Suppressor macrophage (primary cell): Measurements from ENCODE around the gene CREG1.
"Not testable (repeated sequence)": the region's sequence is repeated elsewhere in the genome, so short reads cannot be mapped to it uniquely, and the experiment has no call there.

Source experiments
- DNase-seq, 4 experiments: peaks; one replicate each; pipeline ENCODE4 v3.0.0-alpha.2; 2020 to 2022
- total RNA-seq, 17 experiments: gene quantifications; one replicate each; lab custom pipeline; 2026; ENCODE audit warnings: mixed read lengths in 6 of 17, inconsistent platforms in 3 of 17; lab: John Stamatoyannopoulos, UW

The CREG1 gene
- 324 to 864 (median 527) reads per million in 17 experiments for total RNA-seq

DNA sequence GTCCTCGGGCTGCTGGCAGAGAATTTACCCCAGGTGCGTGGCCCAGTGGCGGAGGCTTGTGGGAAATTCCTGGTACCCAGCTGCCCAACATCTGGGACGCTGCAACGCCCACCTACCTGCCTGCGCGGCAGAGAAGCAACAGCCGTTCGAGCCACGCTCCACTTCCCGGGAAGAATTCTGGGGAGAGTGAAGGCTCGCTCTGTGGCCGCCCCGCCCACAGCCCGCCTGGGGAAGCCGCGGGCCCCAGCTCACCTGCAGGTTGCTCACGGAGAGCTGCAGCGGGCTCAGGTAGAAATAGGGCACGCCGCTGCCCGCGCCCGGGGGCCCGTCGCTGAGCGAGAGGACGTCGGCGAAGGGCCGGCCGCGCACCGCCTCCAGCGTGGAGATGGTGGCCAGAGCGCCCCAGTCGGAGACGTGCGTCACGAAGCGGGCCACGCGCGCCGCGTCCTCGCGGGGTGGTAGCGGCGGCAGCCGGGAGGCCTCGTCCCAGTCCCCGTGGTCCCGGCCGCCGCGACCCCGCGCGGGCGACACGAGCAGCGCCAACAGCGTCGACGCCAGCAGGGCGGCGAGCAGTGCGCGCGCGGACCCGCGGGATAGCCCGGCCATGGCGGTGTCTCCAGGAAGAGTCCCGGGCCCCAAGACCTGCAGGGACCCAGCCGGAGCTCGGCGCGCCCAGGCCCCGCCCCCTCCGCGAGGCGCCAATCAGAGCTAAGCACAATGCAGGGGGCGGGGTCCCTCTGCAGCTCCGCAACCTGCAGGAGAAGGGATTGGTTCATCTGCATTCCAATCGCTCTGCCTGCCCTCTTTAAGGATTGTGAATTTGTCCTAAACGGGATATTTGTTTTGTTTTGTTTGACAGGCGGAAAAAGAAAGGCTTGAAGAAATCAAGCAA lies at the start of gene CREG1:
Gene CREG1 (minus strand): TSS at position 627 of the 892 bp plus-strand sequence.
- peak; percentile 95 to 98 (median 98) for DNase-seq

DNA sequence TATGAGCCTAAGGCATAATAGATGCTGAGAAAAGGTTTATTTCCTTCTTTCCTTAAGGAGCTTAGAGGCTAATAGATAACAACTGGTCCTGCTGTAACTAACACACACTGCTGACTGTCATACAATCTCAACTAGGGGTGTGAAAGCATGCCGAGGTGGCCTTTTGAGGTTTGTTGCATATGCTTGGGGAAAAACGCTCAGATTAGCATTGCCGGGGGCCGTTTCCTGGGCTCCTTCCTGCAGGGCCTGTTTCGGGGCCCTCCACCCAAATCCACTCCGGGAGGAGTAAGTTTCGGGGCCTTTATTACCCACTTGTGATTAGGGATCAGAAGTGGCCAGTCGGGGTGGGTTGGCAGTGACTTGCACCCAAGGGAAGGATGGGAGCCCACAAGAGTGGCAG lies 49.3 kb upstream of the CREG1 start:
- no peak for DNase-seq

DNA sequence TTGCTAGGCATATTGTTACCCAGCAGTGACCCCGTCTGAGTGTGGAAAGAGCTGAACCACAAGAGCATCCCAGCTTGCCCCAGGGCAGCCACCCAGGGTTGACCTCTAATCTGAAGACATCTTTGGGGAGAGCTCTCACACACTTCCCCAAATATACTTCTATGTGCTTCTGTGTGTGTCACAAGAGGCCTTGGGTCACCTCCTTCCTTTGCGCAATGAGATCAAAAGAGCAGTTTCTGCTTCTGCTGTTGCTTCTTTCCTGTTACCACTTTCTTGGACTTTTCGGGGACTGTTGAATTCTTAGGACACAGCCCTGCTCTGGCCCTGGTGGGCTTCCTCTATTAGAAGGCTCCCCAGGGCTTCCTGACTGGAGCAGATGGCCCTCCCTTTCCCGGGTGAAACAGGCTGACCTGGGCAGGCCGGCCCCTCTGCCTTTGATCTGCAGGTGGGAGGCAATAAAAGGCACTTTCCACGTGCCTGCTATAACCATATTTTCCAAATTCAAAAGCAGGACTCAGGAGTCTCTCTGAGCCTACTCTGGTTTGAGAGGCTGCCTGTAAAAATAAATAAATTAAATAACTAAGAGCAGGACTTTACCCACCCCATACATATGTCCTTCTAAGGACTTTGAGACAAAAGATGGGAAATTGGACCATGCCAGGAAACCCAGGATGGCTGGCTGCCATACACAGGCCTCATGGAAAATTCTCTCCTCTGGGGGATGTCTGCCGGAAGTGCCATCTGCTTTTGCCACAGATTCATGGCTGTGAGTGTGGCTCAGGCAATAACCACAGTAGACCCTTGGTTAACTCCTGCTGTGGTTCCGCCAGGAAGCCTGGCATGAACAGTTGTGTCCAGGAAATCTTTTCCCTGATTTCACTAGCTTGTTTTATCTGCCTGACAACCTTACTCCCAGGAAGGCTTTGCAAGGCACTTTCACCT lies 48.2 kb upstream of the CREG1 start:
- DNase-seq, result peak; percentile 89 to 97 (median 94)

DNA sequence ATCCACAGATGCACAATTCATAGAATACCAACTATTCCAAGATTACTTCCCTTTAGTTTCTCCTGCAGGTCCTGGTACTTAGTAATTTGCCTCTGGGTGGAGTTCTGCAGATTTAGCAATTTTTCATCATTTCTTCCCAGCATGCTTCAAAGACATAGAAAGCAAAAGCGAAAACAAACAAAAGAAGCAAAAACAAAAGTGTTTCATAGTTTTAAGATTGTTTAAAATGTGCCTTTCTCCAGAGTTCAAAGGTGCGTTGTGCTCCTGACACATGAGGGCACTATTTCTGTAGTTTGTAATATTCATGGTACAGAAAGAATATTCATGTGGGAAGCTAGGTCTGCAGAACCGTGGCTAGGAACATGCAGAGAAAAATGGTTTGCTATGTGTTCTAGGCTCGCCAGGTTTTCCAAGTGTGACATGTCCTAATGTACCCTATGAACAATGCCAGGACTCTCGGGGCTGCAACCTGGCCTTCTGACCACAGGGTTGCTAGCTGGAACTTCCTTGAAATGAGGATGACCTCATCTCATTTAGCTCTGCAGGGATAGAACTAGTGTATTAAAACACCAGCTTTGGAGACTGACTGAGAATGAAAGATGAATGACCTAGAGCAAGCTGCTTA lies 46.5 kb upstream of the CREG1 start:
- DNase-seq, result peak; percentile 67 to 89 (median 77)

DNA sequence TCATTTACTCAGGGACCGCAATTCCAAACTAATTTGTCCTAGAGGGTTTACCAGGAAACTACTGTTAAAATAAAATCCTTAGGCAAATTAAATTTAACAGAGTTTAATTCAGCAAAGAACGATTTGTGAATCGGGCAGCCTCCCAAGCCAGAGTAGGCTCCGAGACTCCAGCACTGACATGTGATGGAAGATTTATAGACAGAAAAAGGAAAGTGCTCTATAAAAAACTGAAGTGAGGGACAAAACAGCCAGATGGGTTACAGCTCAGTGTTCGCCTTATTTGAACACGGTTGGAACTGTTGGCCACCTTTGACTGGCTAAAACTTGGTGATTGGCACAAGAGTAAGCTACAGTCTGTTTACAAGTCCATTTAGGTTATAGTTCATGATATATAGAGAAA lies 41.3 kb upstream of the CREG1 start:
- DNase-seq, result no peak

DNA sequence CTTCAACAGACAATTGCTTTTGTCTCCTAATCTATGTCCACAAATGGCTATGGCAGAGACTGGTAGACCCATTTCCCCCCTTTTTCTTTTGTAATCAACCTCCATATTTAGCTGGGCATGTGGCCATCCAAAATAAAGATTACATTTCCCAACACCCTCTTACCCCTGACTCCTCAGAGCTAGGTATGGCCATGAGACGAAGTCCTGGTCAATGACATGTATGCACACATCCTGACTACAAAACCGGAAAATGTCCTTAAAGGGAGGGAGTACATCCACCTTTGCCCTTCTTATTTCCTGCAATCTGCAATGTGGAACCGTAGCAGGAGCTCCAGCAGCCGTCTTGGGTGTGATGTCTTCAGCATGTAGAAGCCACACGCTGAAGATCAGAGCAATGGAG lies 40.3 kb upstream of the CREG1 start:
- no peak for DNase-seq

DNA sequence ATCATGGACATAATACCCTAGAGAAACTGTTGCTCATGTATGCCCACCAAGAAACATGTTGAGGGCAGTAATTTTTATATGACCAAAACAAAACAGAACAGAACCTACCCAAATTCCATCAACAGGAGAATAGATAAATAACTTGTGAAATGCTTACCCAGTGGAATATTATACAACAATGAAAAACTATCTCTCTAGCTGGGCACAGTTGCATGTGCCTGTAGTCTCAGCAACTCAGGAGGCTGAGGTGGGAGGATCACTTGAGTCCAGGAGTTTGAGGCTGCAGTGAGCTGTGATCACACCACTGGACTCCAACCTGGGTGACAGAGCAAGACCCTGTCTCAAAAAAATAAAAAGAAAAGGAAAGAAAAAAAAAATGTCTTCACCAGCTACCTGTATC lies 38.9 kb upstream of the CREG1 start:
- DNase-seq, result no peak

DNA sequence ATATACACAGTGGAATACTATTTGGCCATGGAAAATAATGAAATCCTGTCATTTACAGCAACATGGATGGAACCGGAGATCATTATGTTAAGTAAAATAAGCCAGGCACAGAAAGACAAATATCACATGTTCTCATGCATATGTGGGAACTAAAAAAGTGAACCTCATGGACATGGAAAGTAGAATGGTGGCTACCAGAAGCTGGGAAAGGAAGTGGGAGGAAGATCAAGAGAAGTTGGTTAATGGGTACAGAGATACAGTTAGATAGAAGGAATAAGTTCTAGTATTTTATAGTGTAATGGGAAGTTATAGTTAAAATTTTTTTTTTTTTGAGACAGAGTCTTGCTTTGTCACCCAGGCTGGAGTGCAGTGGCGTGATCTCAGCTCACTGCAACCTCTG lies 34.8 kb upstream of the CREG1 start:
- peak; percentile 43 to 68 (median 52) for DNase-seq

DNA sequence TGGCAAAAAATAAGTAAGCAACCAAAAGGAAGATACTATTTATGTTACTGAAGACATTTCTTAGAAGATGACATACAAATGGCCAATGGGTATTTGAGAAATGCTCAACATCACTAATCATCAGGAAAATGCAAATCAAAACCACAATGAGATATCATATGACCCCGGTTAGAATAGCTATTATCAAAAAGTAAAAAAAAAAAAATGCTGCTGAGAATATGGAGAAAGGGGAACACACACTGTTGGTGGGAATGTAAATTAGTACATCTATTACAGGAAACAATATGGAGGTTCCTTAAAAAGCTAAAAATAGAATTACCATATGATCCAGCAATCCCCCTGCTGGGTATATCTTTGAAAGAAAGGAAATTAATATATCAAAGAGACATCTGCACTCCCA lies 34.3 kb upstream of the CREG1 start:
- DNase-seq, result peak in 2 of 4 experiments; percentile 56 to 58

DNA sequence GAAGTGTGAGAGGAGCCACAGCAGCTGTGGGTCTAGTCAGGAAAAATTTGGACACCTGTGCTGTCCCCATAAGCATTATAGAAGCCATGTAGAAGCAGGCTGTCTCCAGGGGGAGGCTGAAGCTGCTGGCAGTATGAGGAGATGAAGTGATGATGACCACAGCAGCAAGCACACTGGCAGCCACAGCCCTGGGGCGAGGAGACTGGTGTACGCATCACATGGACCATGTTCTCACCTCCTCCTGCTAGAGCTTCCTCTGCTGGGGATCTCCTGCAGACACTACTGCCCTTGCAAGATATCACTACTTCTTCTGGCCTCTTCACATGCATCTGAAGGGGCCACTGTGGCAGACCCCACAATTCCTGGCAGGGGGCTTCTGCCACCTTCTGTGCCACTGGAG lies 33.8 kb upstream of the CREG1 start:
- DNase-seq, result peak in 2 of 4 experiments; percentile 32 to 53

DNA sequence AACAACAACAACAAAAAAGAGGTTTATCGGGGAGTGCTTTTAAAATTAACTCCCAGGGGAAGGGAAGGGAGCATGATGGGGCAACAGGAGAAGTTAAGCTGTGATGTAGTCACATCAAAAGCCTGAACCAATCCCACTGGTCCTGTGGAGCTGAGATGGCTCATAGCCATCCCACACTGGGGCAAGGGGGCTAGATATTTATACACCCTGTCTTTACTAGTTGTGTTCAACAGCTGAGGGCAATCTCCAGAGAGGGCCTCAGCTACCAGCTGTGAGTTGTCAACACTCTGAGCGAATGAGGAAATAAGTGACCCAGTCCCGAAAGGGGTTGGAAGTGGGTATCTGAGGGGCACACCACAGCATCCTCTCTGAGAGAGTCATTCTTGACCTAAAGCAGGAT lies 31.0 kb upstream of the CREG1 start:
- no peak for DNase-seq

DNA sequence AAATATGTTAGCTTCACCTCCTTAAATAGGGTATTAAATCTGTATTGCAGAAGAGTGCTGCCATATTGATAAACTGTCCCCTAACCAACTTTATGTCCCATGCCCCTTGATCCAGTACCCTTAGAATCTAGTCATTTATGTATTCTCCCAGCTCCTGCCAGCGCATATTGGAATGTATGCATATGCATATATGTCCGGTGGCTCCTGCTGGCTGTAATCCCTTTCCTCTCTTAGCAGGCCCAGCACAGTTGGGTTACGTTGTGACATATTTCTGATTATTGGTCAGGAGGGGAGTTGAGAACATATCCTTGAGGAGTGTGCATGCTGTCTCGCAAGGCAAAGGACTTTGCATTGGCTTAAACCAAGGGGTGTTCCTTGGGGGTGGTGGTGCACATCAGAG lies 29.2 kb upstream of the CREG1 start:
- no peak for DNase-seq

DNA sequence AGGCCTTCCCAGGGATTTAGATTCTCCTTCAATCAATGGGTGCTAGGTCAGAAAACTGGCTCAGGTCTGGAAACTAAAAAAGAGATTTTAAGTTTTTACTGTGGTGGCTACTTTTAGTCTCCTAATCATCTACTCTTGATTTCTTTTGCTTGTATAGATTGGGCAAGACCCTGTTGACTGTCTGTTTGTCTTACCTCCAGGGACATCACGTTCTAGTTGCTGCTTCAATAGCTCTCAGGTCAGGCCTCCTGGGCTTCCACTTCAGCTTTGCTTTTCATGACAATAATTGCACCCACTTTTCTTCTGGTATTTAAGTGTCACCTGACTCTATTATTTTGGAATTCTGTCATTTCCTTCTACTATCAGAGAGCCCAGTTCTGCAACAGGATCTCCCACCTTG lies 28.5 kb upstream of the CREG1 start:
- DNase-seq, result no peak

DNA sequence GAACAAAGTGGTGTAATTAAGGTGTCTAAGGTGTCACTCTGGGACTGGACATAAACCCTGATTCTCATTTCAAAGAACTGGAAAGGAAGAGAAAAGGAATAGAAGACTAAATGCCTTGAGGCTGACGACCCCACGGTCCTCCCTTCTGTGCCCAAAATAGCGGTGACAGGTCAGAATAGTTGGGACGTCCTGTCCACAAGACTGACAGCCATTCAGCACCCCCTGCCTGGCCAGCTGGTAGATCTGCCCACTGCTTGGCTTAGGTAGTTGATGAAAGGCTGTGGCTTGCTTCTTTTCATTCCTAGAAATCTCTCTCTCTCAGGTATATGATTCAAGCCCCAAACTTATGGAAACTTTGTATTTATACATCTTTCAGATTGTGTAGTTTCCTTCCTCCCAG lies 26.4 kb upstream of the CREG1 start:
- no peak for DNase-seq

DNA sequence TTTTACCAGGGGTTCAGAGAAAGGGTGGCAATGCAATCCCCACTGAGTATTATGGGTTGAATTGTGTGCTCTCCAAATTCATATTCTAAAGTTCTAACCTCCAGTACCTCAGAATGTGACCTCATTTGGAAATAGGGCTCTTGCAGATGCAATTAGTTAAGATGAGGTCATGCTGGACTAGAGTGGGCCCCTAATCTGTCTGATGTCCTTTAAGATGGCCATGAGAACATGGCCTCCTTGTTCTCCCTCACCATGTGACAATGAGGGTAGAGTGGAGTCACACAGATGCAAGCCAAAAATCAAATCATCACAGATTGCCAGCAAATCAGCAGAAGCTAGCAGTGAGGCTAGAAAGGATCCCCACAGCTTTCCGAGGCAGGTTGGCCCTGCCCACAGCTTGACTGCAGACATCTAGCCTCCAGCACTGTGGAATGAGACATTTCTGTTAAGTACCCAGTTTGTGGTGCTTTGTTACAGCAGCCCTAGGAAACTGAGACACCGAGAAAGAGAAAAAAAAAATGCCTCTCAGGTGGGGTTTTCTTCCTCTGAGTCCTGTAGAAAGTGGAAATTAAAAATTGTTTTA lies 25.5 kb upstream of the CREG1 start:
- no peak for DNase-seq

DNA sequence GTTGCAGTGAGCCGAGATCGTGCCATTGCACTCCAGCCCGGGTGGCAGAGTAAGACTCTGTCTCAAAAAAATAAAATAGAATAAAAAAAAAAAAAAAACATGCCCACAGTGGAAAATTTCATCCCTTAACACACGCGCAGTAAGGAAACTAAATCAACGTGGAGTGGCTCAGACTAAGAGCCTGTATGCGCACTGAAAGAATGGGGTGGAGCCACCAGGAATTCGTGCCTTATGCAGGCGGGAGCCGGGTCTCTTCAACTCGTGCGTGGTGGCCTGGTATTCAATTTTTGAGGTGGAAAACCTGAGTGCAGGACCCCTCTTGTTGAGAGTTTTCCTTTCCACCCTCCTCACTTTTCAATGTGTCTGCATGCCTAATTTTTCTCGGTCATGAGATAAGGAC lies 22.1 kb upstream of the CREG1 start:
- no peak for DNase-seq

DNA sequence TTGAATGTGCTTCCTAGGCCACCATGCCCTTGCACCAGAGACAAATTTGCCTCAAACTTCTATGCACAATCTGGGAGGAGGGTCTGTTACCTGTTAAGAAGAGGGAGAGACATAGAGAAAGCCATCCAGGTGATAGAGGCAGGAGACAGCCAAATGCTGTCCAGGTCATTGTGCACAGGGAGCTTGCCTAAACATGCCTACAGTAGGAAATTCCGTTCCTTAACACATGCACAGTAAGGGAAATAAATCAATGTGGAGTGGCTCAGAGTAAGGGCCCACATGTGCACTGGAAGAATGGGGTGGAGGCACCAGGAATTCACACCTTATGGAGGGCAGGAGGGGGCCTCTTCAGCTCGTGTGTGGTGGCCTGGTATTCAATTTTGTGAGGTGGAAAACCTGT lies 19.5 kb upstream of the CREG1 start:
- no peak for DNase-seq

DNA sequence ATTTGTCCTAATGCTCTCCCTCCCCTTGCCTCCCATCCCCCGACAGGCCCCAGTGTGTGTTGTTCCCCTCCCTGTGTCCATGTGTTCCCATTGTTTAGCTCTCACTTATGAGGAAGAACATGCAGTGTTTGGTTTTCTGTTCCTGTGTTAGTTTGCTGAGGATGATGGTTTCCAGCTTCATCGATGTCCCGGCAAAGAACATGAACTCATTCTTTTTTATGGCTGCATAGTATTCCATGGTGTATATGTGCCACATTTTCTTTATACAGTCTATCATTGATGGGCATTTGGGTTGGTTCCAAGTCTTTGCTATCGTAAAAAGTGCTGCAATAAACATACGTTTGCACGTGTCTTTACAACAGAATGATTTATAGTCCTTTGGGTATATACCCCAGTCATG lies 17.1 kb upstream of the CREG1 start:
- not testable (repeated sequence) for DNase-seq

DNA sequence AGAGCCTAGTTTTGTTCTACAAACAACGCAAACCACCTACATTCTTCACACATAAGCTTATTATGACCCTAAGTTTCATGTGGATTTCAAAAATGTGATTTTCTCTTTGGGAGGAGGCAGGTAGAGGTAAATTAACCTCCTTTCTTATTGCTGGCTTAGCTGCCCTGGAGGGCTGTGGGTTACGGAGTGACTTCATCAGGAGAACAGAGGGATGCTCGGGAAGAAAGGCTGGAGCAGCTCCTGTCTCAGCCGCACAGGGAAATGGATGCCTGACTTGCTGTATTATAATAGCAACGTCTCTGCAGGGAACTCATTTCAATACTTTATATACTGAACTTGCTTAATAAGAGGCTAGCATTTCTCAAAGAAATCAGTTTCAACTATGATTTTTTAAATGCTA lies 14.1 kb upstream of the CREG1 start:
- no peak for DNase-seq

DNA sequence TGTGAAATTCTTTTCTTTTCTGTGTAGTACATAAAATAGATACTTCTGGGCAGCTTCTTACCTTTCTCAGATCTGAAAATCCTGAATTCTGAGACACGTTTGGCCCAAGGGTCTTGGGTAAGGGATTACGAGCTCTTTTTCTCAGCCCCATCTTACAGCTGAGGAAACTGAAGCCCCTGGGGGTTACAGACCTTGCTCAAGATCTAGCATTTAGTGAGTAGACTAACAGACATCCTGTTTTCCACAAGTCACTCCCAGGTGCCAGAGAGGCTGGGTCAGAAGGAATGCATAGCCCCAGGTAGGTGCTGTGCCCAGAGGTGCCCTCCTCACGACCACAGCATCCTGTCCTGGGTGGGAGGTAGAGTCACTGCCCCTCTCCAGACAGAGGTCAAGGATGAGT lies 13.2 kb upstream of the CREG1 start:
- no peak for DNase-seq

DNA sequence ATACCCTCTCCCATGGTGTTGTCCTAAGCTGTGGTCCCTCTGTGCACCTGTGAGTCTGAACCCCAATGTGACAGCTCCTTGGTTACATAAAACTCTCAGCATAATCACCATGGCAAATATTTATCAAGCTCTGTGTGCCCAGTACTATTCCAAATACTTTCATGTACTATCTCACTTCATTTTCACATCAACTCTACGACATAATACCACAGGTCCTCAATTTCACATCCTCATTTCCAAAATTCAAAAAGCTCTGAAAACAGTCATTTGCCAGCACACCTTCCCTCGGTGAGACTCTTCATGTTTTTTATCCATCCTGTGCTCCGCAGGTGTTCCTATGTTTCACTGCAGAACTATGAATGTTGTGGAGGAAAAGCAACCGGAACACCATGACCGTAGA lies 12.4 kb upstream of the CREG1 start:
- no peak for DNase-seq

DNA sequence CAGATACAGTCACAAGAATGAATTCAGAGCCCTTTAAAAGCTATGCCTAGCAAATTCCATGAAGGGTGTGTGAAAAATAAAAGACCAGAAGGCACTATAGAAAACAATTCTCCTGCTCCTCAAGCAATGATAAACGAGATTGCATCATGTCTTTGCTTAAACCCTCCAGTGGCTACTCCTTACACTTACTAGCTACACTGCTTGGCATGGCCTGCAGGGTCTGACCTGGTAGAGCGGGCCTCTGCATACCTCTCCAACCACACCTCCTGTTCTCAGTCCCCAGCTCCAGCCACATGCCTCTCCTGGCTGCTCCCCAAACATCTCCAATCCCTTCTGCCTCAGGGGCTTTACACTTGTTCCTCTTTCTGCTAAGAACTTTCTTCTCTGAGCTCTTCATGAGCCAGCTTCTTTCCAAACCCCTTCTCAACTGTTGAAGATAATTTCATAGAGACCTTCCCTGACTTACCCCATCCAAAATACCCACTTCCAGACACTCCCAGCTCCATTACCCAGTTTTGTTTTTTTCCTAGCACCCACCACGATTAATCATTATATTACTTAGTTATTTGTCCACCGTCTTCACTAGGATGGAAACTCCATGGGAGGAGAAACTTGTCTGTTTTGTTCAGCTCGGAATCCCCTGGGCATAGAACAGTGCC lies 11.2 kb upstream of the CREG1 start:
- DNase-seq, result peak in 3 of 4 experiments; percentile 39 to 53 (median 47)
